Neuron (in vitro differentiated cells): ENCODE data around the gene NR1D1.

ENCODE experiments used
- H2AFZ ChIP-seq: one replicate; pipeline ENCODE4 v1.6.1; 2013; ENCODE audit warnings: low read depth, mild to moderate bottlenecking, inconsistent platforms, low read length, moderate library complexity
- H3K27me3 ChIP-seq: one replicate; pipeline ENCODE4 v1.6.1; 2013; ENCODE audit warnings: low read length; ENCODE audit not compliant: insufficient read depth
- H3K36me3 ChIP-seq: one replicate; pipeline ENCODE4 v1.6.1; 2013; ENCODE audit warnings: low read length; ENCODE audit not compliant: insufficient read depth
- H3K4me1 ChIP-seq: one replicate; pipeline ENCODE4 v1.6.1; 2013; ENCODE audit warnings: low read length; ENCODE audit not compliant: insufficient read depth
- H3K4me3 ChIP-seq: 2 replicates; pipeline ENCODE4 v1.5.1; 2013; ENCODE audit warnings: mild to moderate bottlenecking, low read length, moderate library complexity
- H3K9me3 ChIP-seq: one replicate; pipeline ENCODE4 v1.6.1; 2013; ENCODE audit warnings: low read length

The NR1D1 gene

GRCh38 chr17:40072735-40073346, 27.5 kb downstream of the NR1D1 start:
- H3K4me3 ChIP-seq: no peak overlapping the region

GRCh38 chr17:40072040-40072734, 28.2 kb downstream of the NR1D1 start:
- Histone ChIP-seq H2AFZ (no peak overlapping the region), H3K36me3 (no peaks in the 10 kb centered on the region), H3K9me3 (no peaks in the 10 kb centered on the region), H3K27me3 (no peaks in the 10 kb centered on the region), H3K4me3 (no peak overlapping the region), H3K4me1 (peaks cover 57% of the 10 kb centered on the region)

More at GRCh38 chr17:40072735-40073346, 27.5 kb downstream of the NR1D1 start:
- no peaks in the 10 kb centered on the region for H3K36me3 ChIP-seq
- H3K27me3 ChIP-seq: no peaks in the 10 kb centered on the region
- H3K4me1 ChIP-seq: peaks cover 54% of the 10 kb centered on the region
- H3K9me3 ChIP-seq: no peaks in the 10 kb centered on the region
- H2AFZ ChIP-seq: no peak overlapping the region

GRCh38 chr17:40071313-40072039, 28.9 kb downstream of the NR1D1 start:
- Histone ChIP-seq H2AFZ (no peak overlapping the region), H3K4me1 (peaks cover 61% of the 10 kb centered on the region), H3K4me3 (no peak overlapping the region), H3K36me3 (no peaks in the 10 kb centered on the region), H3K9me3 (no peaks in the 10 kb centered on the region), H3K27me3 (no peaks in the 10 kb centered on the region)

- Histone ChIP-seq H3K9me3 (no peaks in the 10 kb centered on the region), H3K4me1 (peaks cover 63% of the 10 kb centered on the region), H2AFZ (no peak overlapping the region), H3K27me3 (no peaks in the 10 kb centered on the region), H3K36me3 (no peaks in the 10 kb centered on the region), H3K4me3 (no peak overlapping the region)
Measured at GRCh38 chr17:40070709-40071312, 29.6 kb downstream of the NR1D1 start.

GRCh38 chr17:40069751-40070708, 30.4 kb downstream of the NR1D1 start:
- no peak overlapping the region for H2AFZ ChIP-seq
- no peaks in the 10 kb centered on the region for H3K36me3 ChIP-seq
- H3K4me3 ChIP-seq: no peak overlapping the region
- H3K9me3 ChIP-seq: no peaks in the 10 kb centered on the region
- peaks cover 66% of the 10 kb centered on the region for H3K4me1 ChIP-seq
- H3K27me3 ChIP-seq: no peaks in the 10 kb centered on the region

- Histone ChIP-seq H3K36me3 (no peaks in the 10 kb centered on the region), H3K27me3 (no peaks in the 10 kb centered on the region), H2AFZ (no peak overlapping the region), H3K9me3 (no peaks in the 10 kb centered on the region), H3K4me3 (peak overlapping the region; percentile 24), H3K4me1 (peaks cover 75% of the 10 kb centered on the region)
Measured at GRCh38 chr17:40068917-40069750, 31.3 kb downstream of the NR1D1 start.

- Histone ChIP-seq H3K4me3 (peak overlapping the region; percentile 24), H3K9me3 (no peaks in the 10 kb centered on the region), H2AFZ (no peak overlapping the region), H3K27me3 (no peaks in the 10 kb centered on the region), H3K4me1 (peaks cover 81% of the 10 kb centered on the region), H3K36me3 (no peaks in the 10 kb centered on the region)
Measured at GRCh38 chr17:40068584-40068916, 31.8 kb downstream of the NR1D1 start.

GRCh38 chr17:40068129-40068581, 32.2 kb downstream of the NR1D1 start:
- Histone ChIP-seq H3K4me3 (no peak overlapping the region), H3K4me1 (peaks cover 82% of the 10 kb centered on the region), H3K27me3 (no peaks in the 10 kb centered on the region), H2AFZ (no peak overlapping the region), H3K36me3 (no peaks in the 10 kb centered on the region), H3K9me3 (no peaks in the 10 kb centered on the region)

- no peaks in the 10 kb centered on the region for H3K9me3 ChIP-seq
- H3K4me1 ChIP-seq: peaks cover 84% of the 10 kb centered on the region
- no peak overlapping the region for H3K4me3 ChIP-seq
Measured at GRCh38 chr17:40067710-40068109, 32.7 kb downstream of the NR1D1 start.

GRCh38 chr17:40065769-40066510, 34.4 kb downstream of the NR1D1 start:
- Histone ChIP-seq H2AFZ (no peak overlapping the region), H3K4me3 (no peak overlapping the region), H3K4me1 (peaks cover 80% of the 10 kb centered on the region)

More at GRCh38 chr17:40067710-40068109, 32.7 kb downstream of the NR1D1 start:
- Histone ChIP-seq H2AFZ (no peak overlapping the region), H3K36me3 (no peaks in the 10 kb centered on the region), H3K27me3 (no peaks in the 10 kb centered on the region)

GRCh38 chr17:40064971-40065768, 35.2 kb downstream of the NR1D1 start:
- H3K9me3 ChIP-seq: no peaks in the 10 kb centered on the region
- no peak overlapping the region for H2AFZ ChIP-seq
- H3K36me3 ChIP-seq: no peaks in the 10 kb centered on the region
- peak overlapping the region; percentile 79 for H3K4me3 ChIP-seq
- no peaks in the 10 kb centered on the region for H3K27me3 ChIP-seq
- peaks cover 74% of the 10 kb centered on the region for H3K4me1 ChIP-seq

More at GRCh38 chr17:40065769-40066510, 34.4 kb downstream of the NR1D1 start:
- H3K36me3 ChIP-seq: no peaks in the 10 kb centered on the region
- H3K27me3 ChIP-seq: no peaks in the 10 kb centered on the region
- H3K9me3 ChIP-seq: no peaks in the 10 kb centered on the region
